HG03025 (cell line): Measurements from ENCODE around the gene PANX1.
"Not testable (repeated sequence)": the region's sequence is repeated elsewhere in the genome, so short reads cannot be mapped to it uniquely, and the experiment has no call there.

Experiments used
- ATAC-seq: cut with Tn5 transposase; IDR thresholded peaks from one replicate; pipeline ENCODE4 v1.9.1; 2021; ENCODE audit warnings: mild to moderate bottlenecking, moderate library complexity; ENCODE audit not compliant: unreplicated experiment, low FRiP score

Gene PANX1, protein sequence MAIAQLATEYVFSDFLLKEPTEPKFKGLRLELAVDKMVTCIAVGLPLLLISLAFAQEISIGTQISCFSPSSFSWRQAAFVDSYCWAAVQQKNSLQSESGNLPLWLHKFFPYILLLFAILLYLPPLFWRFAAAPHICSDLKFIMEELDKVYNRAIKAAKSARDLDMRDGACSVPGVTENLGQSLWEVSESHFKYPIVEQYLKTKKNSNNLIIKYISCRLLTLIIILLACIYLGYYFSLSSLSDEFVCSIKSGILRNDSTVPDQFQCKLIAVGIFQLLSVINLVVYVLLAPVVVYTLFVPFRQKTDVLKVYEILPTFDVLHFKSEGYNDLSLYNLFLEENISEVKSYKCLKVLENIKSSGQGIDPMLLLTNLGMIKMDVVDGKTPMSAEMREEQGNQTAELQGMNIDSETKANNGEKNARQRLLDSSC

DNA sequence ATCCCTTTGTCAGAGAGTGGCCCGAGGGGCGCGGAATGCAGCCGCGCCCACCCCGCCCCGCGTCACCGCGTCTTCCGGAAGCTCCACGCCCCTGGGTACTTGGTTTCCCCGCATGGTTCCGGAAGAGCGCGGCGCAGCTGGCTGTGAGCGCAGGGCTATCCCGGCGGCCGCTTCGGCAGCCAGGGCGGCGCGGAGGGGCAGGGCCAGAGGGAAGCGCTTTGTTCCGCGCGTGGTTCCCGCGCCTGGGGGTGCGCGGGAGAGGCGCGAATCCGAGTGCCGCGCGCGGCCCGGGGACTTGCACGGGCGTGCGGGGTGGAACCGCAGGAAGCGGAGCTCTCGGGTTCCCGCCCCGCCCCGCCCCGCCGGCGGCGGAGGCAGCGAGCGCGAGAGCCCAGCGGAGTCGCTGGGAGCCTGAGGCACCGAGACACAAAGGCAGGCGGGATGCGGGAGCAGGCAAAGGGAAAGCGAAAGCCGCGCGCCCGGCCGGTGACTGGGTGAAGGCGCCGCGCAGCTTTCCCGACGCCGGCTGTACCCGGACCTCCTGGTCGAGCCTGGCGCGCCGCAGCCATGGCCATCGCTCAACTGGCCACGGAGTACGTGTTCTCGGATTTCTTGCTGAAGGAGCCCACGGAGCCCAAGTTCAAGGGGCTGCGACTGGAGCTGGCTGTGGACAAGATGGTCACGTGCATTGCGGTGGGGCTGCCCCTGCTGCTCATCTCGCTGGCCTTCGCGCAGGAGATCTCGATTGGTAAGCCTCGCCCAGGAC, at the start of gene PANX1:
TSS of gene PANX1 (plus strand) at position 96 of the 766 bp plus-strand sequence. CDS start at position 568, 472 bp downstream.
- ATAC-seq: peak; percentile 88

DNA sequence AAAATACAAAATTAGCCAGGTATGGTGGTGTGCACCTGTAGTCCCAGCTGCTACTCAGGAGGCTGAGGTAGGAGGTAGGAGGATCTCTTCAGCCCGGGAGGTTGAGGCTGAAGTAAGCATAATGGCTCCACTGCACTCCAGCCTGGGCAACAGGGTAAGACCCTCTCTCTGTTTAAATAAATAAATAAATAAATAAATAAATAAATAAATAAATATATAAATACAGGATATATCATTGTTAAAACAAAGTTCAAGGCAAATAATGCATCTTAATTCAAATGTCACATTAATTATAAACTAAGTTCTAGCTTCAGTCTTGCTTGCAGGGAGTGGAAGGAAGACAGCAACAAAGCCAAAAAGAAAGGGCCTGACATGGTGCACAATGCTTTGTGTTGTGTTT, 44.5 kb upstream of the PANX1 start:
- ATAC-seq: no peak

DNA sequence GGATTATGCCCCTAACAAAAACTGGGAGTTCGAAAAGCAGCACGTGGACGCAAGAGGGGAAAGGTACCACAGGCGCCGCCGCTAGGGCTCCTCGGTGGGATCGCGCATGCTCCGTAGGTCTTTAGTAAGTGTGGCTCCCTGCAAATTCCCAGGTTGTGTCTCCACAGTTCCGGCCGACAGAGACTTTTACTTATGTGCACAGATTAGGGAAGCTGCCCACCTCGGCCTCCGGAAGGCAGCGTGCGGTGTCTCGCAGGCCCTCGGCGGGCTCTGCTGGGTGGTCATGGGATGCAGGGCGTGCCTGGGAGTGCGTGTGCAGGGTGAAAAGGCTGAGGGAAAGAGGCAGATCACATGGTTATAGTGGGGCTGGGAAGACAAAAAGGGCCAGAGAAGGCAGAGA, 39.7 kb upstream of the PANX1 start:
- ATAC-seq: no peak

DNA sequence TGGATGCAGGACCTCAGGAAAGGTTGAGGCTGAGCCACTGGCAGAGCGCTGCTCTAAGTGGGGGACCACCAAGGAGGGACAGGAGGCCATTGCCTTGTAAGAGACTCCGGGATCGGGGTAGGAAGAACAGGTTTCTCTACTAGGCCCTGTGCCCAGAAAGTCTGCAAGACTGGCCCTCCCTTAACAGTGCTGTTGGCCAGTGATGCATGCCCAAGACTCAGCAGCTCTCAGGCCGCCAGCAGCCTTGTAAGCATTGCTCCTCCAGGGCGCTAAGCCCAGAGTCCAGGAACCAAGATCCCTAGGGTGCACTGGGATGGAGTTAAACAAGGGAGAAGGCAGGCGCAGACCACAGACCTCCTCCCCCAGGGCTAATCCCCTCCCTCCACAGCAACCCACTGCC, 39.3 kb upstream of the PANX1 start:
- no peak for ATAC-seq

DNA sequence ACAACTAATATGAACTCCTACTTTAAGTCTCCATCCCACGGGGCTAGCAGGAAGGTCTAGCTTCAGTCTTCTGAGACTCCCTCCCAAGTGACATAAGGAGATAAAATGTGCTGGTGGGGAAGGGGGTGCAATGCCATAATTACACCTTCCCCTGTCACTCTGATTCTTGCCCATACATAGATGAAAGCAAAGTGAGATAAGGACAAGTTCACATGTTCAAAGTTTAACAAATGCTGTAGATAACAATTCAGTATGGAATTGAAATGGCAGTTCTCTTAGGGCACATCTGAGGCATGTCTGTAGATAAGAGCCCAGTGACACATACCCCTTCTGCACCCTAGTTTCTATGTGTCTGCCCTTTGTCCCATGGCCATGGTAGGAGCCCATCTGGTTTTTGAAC, 38.2 kb upstream of the PANX1 start:
- no peak for ATAC-seq

DNA sequence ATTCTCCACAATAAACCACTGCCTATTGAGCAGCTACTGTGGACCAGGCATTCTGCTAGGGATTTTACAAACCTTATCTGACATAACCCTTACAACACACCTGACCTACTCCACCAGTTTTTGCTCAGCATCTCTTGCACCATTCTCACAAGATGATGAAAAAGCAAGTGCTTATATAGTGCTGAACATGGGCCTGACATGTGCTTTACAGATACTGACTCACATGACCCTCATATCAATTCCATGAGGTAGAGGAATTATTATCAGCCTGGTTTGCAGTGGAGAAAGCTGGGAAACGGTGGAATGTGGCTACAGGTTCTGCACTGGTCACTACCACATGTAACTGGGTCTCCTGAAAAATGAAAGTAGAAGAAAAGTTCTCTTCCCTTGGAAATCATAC, 37.5 kb upstream of the PANX1 start:
- ATAC-seq: no peak

DNA sequence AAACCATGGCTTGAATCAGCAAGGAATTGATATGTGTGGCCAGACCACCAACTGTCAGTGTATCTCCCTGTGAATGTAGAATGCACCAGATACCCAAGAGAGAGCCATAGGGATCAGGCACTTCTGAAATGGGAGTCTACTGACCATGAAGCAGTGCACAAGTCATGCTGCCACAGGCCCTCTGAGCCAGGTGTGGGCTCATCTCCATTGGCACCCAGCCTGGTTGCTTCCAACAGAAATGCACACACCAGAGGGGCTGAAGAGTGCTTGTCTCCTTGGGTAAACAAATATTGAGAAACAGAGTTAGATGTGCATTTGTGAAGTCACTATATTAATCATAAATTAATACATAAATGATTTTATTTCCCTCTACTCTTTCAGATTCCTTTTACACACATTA, 28.4 kb upstream of the PANX1 start:
- no peak for ATAC-seq

DNA sequence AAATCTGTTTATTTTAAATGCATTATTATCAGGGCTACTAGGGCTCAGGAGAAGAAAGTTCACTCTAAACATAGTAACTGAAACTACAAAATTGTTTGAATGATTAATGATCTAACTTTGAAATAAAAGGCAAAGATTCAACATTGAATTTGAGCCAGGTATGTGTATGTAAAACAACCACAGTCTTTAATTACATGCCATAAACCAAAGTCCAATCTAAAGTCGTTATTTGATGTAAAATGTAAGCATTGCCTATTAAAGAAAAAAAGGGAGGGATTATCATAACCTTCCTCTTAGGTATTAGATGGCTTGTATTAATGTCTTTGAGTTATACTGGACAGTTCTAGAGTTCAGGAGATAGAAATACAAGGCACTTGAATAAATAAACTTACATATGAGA, 25.2 kb upstream of the PANX1 start:
- ATAC-seq: no peak

DNA sequence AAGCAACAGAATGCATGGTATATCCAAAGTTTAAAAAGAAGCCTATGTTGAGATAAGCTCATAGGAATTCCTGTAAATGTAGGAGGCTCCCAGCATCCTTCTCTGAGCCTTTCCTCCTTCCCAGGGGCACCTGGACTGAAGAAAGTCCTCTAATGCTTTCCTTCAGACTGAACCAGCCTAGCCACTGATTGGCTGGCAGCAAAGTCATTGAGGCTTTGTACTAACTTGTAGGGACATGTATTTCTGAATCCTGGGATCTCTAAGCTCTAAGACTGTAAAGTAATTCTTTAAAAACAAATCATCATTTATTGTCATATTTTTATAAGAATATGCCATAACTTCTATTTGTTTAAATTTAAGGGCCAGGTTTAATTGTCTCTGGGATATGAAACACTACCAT, 23.9 kb upstream of the PANX1 start:
- ATAC-seq: no peak

DNA sequence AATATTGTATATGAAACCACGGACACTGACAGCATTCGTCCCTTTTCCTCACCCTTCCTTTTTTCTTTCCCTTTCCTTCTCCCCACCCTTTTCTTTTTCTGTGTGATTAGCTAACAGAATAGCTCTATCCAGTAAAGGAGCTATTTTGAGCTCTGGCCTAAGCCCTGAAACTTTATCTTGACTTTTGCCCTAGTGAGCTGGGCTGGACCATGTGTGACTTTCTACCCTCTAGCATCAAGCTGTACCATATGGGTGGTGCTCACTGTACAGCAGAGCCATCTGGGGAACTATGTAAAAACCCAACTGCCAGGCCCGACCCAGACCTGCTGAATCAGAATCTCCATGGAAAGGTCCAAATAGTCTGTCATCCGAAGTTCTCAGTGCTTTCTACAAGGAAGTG, 21.9 kb upstream of the PANX1 start:
- ATAC-seq: no peak

DNA sequence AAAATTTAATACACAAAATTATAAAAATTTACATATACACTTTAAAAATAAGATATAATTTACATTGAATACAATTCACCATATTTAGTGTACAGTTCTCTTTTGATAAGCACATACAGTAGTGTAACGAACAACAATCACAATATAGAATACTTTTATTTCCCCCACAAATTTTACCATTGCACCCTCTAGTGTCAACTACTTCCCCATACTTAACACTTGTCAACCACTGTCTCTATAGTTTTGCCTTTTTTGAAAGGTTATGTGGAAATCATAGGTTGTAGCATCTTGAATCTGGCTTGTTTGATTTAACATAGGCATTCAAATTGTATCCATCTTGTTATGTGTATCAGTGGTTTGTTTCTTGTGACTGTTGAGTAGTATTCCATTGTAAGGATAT, 21.3 kb upstream of the PANX1 start:
- ATAC-seq: no peak

DNA sequence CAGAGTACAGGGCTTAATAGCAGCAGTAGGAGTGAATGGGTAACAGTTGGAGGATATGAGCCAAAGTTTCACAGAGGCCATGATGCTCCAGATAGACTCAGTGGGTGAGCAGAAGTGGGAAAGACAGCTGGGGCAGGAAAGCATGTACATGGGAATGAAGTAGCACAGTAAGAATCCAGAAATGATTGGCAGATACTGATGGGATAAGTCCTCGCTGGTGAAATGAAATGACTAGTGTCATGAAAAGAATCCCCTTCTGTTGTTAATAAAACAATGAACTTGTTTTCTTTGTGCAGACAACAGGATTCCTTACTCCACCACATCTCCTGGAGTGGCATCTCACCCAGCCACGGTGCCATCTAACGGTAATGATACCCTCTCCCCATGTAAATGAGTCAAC, 17.4 kb upstream of the PANX1 start:
- no peak for ATAC-seq

DNA sequence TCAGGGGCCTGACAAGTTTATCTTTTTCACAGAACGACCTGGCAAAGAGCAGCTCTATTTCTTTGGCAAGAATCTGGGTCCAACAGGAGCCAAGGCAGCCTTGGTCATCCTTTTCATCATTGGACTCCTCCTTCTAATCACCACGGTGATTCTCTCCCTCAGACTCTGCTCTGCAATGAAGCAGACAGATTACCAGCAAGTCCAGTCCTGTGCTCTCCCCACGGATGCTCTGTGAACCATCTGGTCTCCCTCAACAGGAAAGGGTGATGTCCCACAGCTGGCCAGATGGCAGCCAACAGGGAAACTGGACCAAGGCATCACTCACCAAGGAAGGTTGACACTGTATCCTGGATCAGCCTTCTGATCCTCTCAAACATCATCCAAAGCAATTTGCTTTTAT, 17.0 kb upstream of the PANX1 start:
- no peak for ATAC-seq

DNA sequence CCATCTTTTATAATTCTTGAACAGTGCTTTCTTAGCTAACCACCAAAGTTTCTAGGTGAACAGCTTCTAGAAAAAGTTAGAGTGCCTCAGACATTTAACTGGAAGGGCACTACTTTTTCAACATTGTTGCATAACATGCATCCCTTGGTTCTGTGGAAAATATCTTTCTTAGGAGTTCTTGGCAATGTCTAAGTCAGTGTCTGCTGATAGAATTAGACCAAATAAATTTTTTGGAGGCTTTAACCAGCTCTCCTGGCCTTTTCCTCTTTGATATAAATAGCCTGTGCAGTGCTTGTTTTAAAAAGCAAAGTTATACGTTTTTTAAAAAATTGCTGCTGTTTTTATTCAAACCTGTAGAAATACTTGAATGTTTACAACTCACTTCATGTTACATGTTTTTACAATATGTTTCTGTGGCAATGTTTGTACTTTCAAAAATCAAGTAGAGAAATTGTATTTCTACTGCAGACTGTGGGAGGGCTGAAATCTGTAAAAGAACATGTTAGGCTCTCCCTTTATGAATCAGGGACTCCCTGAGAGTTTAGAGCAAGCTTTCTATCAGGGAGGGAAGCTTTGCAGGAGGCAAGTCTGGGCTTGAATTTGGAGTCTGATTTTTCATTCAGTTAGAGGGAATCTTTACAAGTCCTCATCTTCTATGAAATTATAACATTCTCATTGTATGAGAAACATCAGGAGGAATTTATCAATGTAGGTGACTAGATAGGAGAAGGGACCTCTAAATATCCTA, 16.3 kb upstream of the PANX1 start:
- no peak for ATAC-seq

DNA sequence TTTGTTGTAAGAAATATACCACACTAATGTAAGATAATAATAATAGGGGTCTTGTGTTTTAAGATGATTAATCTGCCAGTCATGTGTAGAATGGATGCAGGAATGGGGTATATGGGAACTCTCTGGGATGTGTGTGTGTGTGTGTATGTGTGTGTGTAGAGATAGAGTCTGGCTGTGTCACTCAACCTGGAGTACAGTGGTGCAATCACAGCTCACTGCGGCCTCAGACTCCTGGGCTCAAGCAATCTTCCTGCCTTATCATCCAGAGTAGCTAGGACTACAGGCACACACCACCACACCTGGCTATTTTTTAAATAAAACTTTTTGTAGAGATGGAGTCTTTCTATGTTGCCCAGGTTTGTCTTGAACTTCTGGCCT, 11.5 kb upstream of the PANX1 start:
- no peak for ATAC-seq

DNA sequence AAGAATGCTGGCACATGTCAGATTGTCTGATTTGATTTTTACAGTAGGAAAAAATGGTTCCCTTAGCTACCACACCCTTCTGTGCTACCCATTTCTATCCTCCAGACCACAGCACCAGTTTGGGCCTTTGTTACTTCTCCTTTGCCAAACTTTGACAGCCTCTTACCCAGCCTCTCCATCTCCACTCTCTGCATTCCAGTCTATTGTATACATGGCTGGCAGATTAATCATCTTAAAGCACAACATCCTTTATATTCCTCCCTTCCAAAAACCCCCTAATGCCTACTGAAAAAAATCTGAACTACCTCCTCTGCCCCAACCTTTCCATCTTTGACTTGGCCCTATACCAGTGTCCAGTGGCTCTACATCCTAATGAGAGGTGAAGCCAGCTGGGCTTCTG, 10.8 kb upstream of the PANX1 start:
- ATAC-seq: no peak

DNA sequence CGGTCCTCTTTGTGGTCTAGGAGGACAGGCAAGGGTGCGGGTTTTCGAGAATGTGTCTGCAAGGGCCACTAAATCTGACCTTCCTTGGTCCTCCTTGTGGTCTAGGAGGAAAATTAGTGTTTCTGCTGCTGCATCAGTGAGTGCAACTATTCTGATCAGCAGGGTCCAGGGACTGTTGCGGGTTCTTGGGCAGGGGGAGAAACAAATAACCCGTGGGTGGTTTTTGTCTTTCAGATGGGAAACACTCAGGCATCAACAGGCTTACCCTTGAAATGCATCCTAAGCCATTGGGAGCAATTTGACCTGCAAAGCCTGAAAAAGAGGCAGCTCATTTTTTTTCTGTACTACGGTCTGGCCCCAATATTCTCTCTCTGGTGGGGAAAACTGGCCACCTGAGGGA, 9.0 kb upstream of the PANX1 start:
- not testable (repeated sequence) for ATAC-seq

DNA sequence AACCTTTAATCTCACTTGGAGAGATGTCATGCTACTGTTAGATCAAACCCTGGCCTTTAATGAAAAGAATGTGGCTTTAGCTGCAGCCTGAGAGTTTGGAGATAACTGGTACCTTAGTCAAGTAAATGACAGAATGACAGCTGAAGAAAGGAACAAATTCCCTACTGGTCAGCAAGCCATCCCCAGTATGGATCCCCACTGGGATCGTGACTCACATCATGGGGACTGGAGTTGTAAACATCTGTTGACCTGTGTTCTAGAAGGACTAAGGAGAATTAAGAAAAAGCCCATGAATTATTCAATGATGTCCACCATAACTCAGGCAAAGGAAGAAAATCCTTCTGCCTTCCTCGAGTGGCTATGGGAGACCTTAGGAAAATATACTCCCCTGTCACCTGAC, 8.1 kb upstream of the PANX1 start:
- not testable (repeated sequence) for ATAC-seq

DNA sequence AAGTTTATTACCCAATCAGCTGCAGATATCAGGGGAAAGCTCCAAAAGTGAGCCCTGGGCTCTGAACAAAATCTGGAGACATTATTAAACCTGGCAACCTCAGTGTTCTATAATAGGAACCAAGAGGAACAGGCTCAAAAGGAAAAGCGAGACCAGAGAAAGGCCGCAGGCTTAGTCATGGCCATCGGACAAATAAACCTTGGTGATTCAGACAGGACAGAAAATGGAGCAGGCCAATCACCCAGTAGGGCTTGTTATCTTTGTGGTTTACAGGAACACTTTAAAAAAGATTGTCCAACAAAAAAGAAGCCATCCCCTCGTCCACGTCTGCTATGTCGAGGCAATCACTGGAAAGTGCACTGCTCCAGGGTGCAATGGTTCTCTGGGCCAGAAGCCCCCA, 7.7 kb upstream of the PANX1 start:
- no peak for ATAC-seq

DNA sequence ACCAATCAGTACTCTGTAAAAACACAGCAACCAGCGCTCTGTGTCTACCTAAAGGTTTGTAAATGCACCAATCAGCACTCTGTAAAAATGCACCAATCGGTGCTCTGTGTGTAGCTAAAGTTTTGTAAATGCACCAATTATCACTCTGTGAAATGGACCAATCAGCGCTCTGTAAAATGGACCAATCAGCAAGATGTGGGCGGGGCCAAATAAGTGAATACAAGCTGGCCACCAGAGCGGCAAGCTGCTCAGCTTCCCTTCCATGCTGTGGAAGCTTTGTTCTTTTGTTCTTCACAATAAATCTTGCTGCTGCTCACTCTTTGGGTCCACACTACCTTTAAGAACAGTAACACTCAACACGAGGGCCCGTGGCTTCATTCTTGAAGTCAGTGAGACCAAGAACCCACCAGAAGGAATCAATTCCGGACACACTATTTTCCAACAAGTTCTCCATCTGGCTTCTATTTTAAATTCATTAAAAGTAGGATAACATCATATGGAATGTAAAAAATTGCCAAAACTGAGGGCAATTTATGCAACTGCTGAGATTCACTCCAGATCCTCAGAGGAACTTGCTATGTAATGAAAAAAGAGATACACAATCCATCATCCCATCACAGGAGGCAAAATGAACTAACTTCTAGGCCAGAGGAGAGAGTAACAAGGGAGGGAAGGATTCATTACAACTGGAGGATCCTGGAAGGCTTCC, 3.1 kb upstream of the PANX1 start:
- ATAC-seq: no peak

DNA sequence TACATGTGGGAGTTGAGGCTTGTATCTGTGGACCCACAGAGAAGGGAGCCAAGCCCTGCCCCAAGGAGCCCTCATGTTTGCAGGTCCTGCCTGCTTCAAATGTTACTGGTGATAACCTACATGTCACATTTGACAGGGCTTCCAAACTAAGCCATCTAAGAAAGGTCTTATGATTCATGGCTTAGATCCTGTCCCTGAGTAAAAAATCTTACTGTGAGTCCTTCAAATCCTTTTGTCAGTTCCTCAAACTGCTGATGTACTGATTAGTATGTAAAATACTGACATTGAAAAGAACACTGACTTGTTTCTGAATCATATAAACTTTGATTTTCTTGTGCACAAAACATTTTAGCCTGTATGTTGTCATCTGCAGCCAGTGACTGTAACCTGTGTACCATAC, 1.0 kb upstream of the PANX1 start:
- no peak for ATAC-seq
